Measurements from ENCODE around the gene USP12. TPM values are rescaled to one million over a fixed set of nuclear protein-coding genes. Genes with fewer than 3 reads are reported as not detected.
A peak's percentile ranks its signal among the peaks of the same experiment; 100 is the strongest.

Gene USP12
- total RNA-seq, 4 donors from 2014 or later = 26.4 to 50.7 (median 31.7) TPM

- H3K27me3 ChIP-seq = no peaks in the 10 kb centered on the region
- no peaks in the 10 kb centered on the region for H3K36me3 ChIP-seq
- WGBS = 70% methylated on average over 15 of the region's 15 CpGs
- no peaks in the 10 kb centered on the region for H3K9me3 ChIP-seq
- TF ChIP-seq POLR2AphosphoS5 (IDR thresholded peaks at IDR 0.05) (no peak), EP300 (IDR thresholded peaks at IDR 0.05) (no peak), CTCF (IDR thresholded peaks at IDR 0.05) (no peak), POLR2A (IDR thresholded peaks at IDR 0.05) (no peak)
- H3K4me3 ChIP-seq = no peak overlapping the region
- H3K27ac ChIP-seq = no peak overlapping the region
- H3K4me1 ChIP-seq = peaks cover 5% of the 10 kb centered on the region
- no peak for DNase-seq (ENCODE audit: low spot score in 2 of 2)
These were observed 126.6 kb downstream of the USP12 start for GRCh38 chr13:27044837-27045570.

- TF ChIP-seq EP300 (IDR thresholded peaks at IDR 0.05) = no peak
- TF ChIP-seq POLR2AphosphoS5 (IDR thresholded peaks at IDR 0.05) = no peak
- no peak for TF ChIP-seq POLR2A (IDR thresholded peaks at IDR 0.05)
- TF ChIP-seq CTCF (IDR thresholded peaks at IDR 0.05) = no peak
- H3K27ac ChIP-seq = peak overlapping the region; percentile 41
These were observed 128.6 kb downstream of the USP12 start for GRCh38 chr13:27043013-27043412.

GRCh38 chr13:27041341-27041740 is 130.3 kb downstream of the USP12 start:
- Histone ChIP-seq H3K4me1 (peaks cover 5% of the 10 kb centered on the region), H3K4me3 (no peak overlapping the region), H3K27me3 (no peaks in the 10 kb centered on the region), H3K36me3 (no peaks in the 10 kb centered on the region), H3K27ac (no peak overlapping the region), H3K9me3 (no peaks in the 10 kb centered on the region)
- TF ChIP-seq EP300 (IDR thresholded peaks at IDR 0.05) (no peak), POLR2AphosphoS5 (IDR thresholded peaks at IDR 0.05) (no peak), POLR2A (IDR thresholded peaks at IDR 0.05) (no peak), CTCF (IDR thresholded peaks at IDR 0.05) (no peak)
- WGBS = 86% methylated on average over 6 of the region's 6 CpGs
- no peak for DNase-seq (ENCODE audit: low spot score in 2 of 2)

More at GRCh38 chr13:27043013-27043412, 128.6 kb downstream of the USP12 start:
- H3K4me1 ChIP-seq = peaks cover 5% of the 10 kb centered on the region
- no peaks in the 10 kb centered on the region for H3K27me3 ChIP-seq
- H3K9me3 ChIP-seq = no peaks in the 10 kb centered on the region
- no peak for DNase-seq (ENCODE audit: low spot score in 2 of 2)
- no peaks in the 10 kb centered on the region for H3K36me3 ChIP-seq
- WGBS = 25% methylated on average over 6 of the region's 6 CpGs
- H3K4me3 ChIP-seq = no peak overlapping the region

- H3K27ac ChIP-seq = no peak overlapping the region
- H3K36me3 ChIP-seq = no peaks in the 10 kb centered on the region
- no peaks in the 10 kb centered on the region for H3K27me3 ChIP-seq
- DNase-seq (ENCODE audit: low spot score in 2 of 2) = no peak
- H3K4me3 ChIP-seq = no peak overlapping the region
- H3K9me3 ChIP-seq = no peaks in the 10 kb centered on the region
- H3K4me1 ChIP-seq = peaks cover 5% of the 10 kb centered on the region
- no peak for TF ChIP-seq EP300 (IDR thresholded peaks at IDR 0.05)
- TF ChIP-seq POLR2AphosphoS5 (IDR thresholded peaks at IDR 0.05) = no peak
- no peak for TF ChIP-seq CTCF (IDR thresholded peaks at IDR 0.05)
- TF ChIP-seq POLR2A (IDR thresholded peaks at IDR 0.05) = no peak
- 92% methylated on average over 4 of the region's 4 CpGs for WGBS
These were observed 130.8 kb downstream of the USP12 start for GRCh38 chr13:27040826-27041108.

- H3K4me3 ChIP-seq = no peak overlapping the region
- no peaks in the 10 kb centered on the region for H3K27me3 ChIP-seq
- DNase-seq (ENCODE audit: low spot score in 2 of 2) = peak in 1 of 2 donors; percentile 35
- H3K36me3 ChIP-seq = no peaks in the 10 kb centered on the region
- H3K27ac ChIP-seq = no peak overlapping the region
- H3K9me3 ChIP-seq = no peaks in the 10 kb centered on the region
- TF ChIP-seq POLR2AphosphoS5 (IDR thresholded peaks at IDR 0.05) = no peak
- TF ChIP-seq POLR2A (IDR thresholded peaks at IDR 0.05) = no peak
- TF ChIP-seq CTCF (IDR thresholded peaks at IDR 0.05) = no peak
- no peak for TF ChIP-seq EP300 (IDR thresholded peaks at IDR 0.05)
- peaks cover 5% of the 10 kb centered on the region for H3K4me1 ChIP-seq
- WGBS = 92% methylated on average over 6 of the region's 9 CpGs
These were observed 132.4 kb downstream of the USP12 start for GRCh38 chr13:27039171-27039701.

Measured in suprapubic skin (tissue), 4 donors.